ENCODE measurements around the gene ACAD11. TPM values are rescaled to one million over a fixed set of nuclear protein-coding genes. Genes with fewer than 3 reads are reported as not detected.

The ACAD11 gene
- total RNA-seq, 1 experiment from 2014 or later = 20.3 TPM

GRCh38 chr3:132542577-132542976, 117.0 kb downstream of the ACAD11 start:
- Mint-ChIP-seq H3K4me1 (0 out of 2 replicates have a peak, but pooled peaks cover 5% of the 10 kb centered on the region), H3K27me3 (ENCODE audit: low read depth) (no peaks in the 10 kb centered on the region), H3K36me3 (peaks cover 5% of the 10 kb centered on the region; the same call in 1 of the 2 replicates), H3K9me3 (no peaks in the 10 kb centered on the region), H3K27ac (no peak overlapping the region), H3K4me3 (no peak overlapping the region)
- ATAC-seq (no peak), DNase-seq (ENCODE audit: low spot score) (no peak)
- no peak for TF ChIP-seq ATF6 (CRISPR knock-in tag; IDR thresholded peaks at IDR 0.05)
- TF ChIP-seq STAT6 (CRISPR knock-in tag; conservative IDR thresholded peaks at IDR 0.05; ENCODE audit: low read depth) = no peak
- CTCF ChIA-PET = no interaction called here
- POLR2A ChIA-PET = no interaction called here

- Mint-ChIP-seq H3K27ac (no peak overlapping the region), H3K9me3 (no peaks in the 10 kb centered on the region), H3K27me3 (ENCODE audit: low read depth) (no peaks in the 10 kb centered on the region), H3K36me3 (peaks cover 6% of the 10 kb centered on the region; the same call in 1 of the 2 replicates), H3K4me1 (peaks cover 11% of the 10 kb centered on the region), H3K4me3 (no peak overlapping the region)
- ChIA-PET POLR2A (no interaction called here), CTCF (no interaction called here)
- ATAC-seq = no peak
- no peak for DNase-seq (ENCODE audit: low spot score)
- TF ChIP-seq GABPB1 (CRISPR knock-in tag; IDR thresholded peaks at IDR 0.05) (no peak), ZNF396 (CRISPR knock-in tag; IDR thresholded peaks at IDR 0.05; ENCODE audit: borderline replicate concordance) (no peak), ZNF281 (CRISPR knock-in tag; IDR thresholded peaks at IDR 0.05) (no peak), ESRRA (CRISPR knock-in tag; IDR thresholded peaks at IDR 0.05; ENCODE audit: borderline replicate concordance) (no peak), EMX1 (CRISPR knock-in tag; IDR thresholded peaks at IDR 0.05) (no peak), ELF4 (CRISPR knock-in tag; IDR thresholded peaks at IDR 0.05; ENCODE audit: low read depth) (no peak), AFF4 (CRISPR knock-in tag; IDR thresholded peaks at IDR 0.05; ENCODE audit: borderline replicate concordance) (no peak), E2F4 (CRISPR knock-in tag; IDR thresholded peaks at IDR 0.05; ENCODE audit: borderline replicate concordance, low read depth) (no peak), NR3C1 (CRISPR knock-in tag; conservative IDR thresholded peaks at IDR 0.05; ENCODE audit: low read depth) (no peak), ZBTB43 (CRISPR knock-in tag; IDR thresholded peaks at IDR 0.05) (no peak), ATF1 (CRISPR knock-in tag; IDR thresholded peaks at IDR 0.05) (no peak), SOX15 (CRISPR knock-in tag; IDR thresholded peaks at IDR 0.05) (no peak)
Measured at GRCh38 chr3:132539681-132540080, 119.9 kb downstream of the ACAD11 start.

Measured in WTC11 (cell line).